Fibroblast of mammary gland (primary cell): ENCODE measurements around the gene ELAVL1.

Experiments used
- DNase-seq: peaks from one replicate; pipeline ENCODE4 v3.0.0-alpha.2; 2010; ENCODE audit warnings: low read depth
- H3K4me3 ChIP-seq: 2 replicates; pipeline ENCODE4 v1.5.1; 2011; ENCODE audit warnings: low read depth, mild to moderate bottlenecking, low read length, moderate library complexity; ENCODE audit not compliant: control insufficient read depth
- CTCF ChIP-seq: conservative IDR thresholded peaks from 2 replicates; pipeline ENCODE4 v1.5.1; 2011; ENCODE audit warnings: low read depth, low read length, inconsistent platforms; ENCODE audit not compliant: control insufficient read depth, insufficient read depth

Gene ELAVL1

GRCh38 chr19:7911508-7912143, 93.8 kb downstream of the ELAVL1 start:
- DNase-seq = no peak
- TF ChIP-seq CTCF = no peak
- H3K4me3 ChIP-seq = no peak overlapping the region

- TF ChIP-seq CTCF = no peak
- DNase-seq = no peak
- no peak overlapping the region for H3K4me3 ChIP-seq
Measured at GRCh38 chr19:7910321-7911161, 94.9 kb downstream of the ELAVL1 start.

- no peak for TF ChIP-seq CTCF
- H3K4me3 ChIP-seq = no peak overlapping the region
- no peak for DNase-seq
Measured at GRCh38 chr19:7909471-7910067, 95.9 kb downstream of the ELAVL1 start.

GRCh38 chr19:7908742-7909461, 96.5 kb downstream of the ELAVL1 start:
- no peak for TF ChIP-seq CTCF
- H3K4me3 ChIP-seq = no peak overlapping the region
- no peak for DNase-seq
